GM06990 (cell line): ENCODE data around the gene UBE3B.

Source experiments
- DNase-seq: peaks from one replicate; pipeline ENCODE4 v3.0.0-alpha.2; 2011; ENCODE audit not compliant: insufficient read length; ENCODE audit errors: extremely low read depth
- H3K27me3 ChIP-seq: replicated peaks from 2 replicates; pipeline ENCODE4 v1.6.0; 2011; ENCODE audit warnings: low read length; ENCODE audit not compliant: control insufficient read depth, insufficient read depth
- H3K36me3 ChIP-seq: 2 replicates; pipeline ENCODE4 v1.5.1; 2011; ENCODE audit warnings: low read length; ENCODE audit not compliant: control insufficient read depth, insufficient read depth
- H3K4me3 ChIP-seq: replicated peaks from 2 replicates; pipeline ENCODE4 v1.5.1; 2011; ENCODE audit warnings: low read depth, mild to moderate bottlenecking, control low read depth, low read length
- CTCF ChIP-seq: IDR thresholded peaks from 2 replicates; pipeline ENCODE4 v1.5.1; 2011; ENCODE audit warnings: low read length, control low read depth, mild to moderate bottlenecking, inconsistent platforms; ENCODE audit not compliant: insufficient read depth, poor library complexity, severe bottlenecking

UBE3B gene

GRCh38 chr12:109567967-109568366 lies 90.5 kb downstream of the UBE3B start:
- Histone ChIP-seq H3K36me3 (peaks cover 22% of the 10 kb centered on the region), H3K4me3 (no peak overlapping the region), H3K27me3 (no peaks in the 10 kb centered on the region)
- DNase-seq = no peak
- no peak for TF ChIP-seq CTCF

GRCh38 chr12:109568486-109568885 lies 91.1 kb downstream of the UBE3B start:
- no peak for TF ChIP-seq CTCF
- no peak for DNase-seq
- Histone ChIP-seq H3K36me3 (peaks cover 21% of the 10 kb centered on the region), H3K27me3 (no peaks in the 10 kb centered on the region), H3K4me3 (no peak overlapping the region)

- DNase-seq = no peak
- Histone ChIP-seq H3K36me3 (peaks cover 13% of the 10 kb centered on the region), H3K27me3 (no peaks in the 10 kb centered on the region), H3K4me3 (peak overlapping the region; percentile 86)
- no peak for TF ChIP-seq CTCF
Observed at GRCh38 chr12:109571773-109572505, 94.5 kb downstream of the UBE3B start.

- no peak for TF ChIP-seq CTCF
Observed at GRCh38 chr12:109572506-109572845, 95.0 kb downstream of the UBE3B start.

GRCh38 chr12:109573029-109573913 lies 95.8 kb downstream of the UBE3B start, which contains the start of the genes MMAB and MVK:
MMAB (minus strand) TSS chr12:109573504; CDS start chr12:109573480, 24 bp downstream.
MVK (plus strand) TSS chr12:109573794; CDS start chr12:109574823, 1,029 bp downstream.
- peaks cover 19% of the 10 kb centered on the region for H3K36me3 ChIP-seq
- H3K27me3 ChIP-seq = no peaks in the 10 kb centered on the region
- H3K4me3 ChIP-seq = peak within 1 kb of the TSS; percentile 89

More at GRCh38 chr12:109572506-109572845, 95.0 kb downstream of the UBE3B start:
- Histone ChIP-seq H3K4me3 (peak overlapping the region; percentile 86), H3K36me3 (peaks cover 14% of the 10 kb centered on the region), H3K27me3 (no peaks in the 10 kb centered on the region)
- no peak for DNase-seq

More at GRCh38 chr12:109573029-109573913, 95.8 kb downstream of the UBE3B start, which contains the start of the genes MMAB and MVK:
- peak; percentile 98 for DNase-seq
- no peak for TF ChIP-seq CTCF
